Testis (tissue), 2 donors: ENCODE data around the gene GLYR1.

Experiments
- CTCF ChIP-seq, 3 experiments: fragments of 450-650 bp in 2 of 3; fragments of 200-600 bp in 1 of 3; sonication (generic) in 1 of 3; IDR thresholded peaks; one replicate each; pipeline ENCODE4 v1.5.1; 2016 to 2019; ENCODE audit warnings: antibody characterized with exemption in 3 of 3, mild to moderate bottlenecking in 2 of 3, moderate library complexity in 1 of 3
- POLR2A ChIP-seq: fragments of 450-650 bp; IDR thresholded peaks from one replicate; pipeline ENCODE4 v1.6.1; 2017; ENCODE audit warnings: antibody characterized with exemption, mild to moderate bottlenecking, moderate library complexity

DNA sequence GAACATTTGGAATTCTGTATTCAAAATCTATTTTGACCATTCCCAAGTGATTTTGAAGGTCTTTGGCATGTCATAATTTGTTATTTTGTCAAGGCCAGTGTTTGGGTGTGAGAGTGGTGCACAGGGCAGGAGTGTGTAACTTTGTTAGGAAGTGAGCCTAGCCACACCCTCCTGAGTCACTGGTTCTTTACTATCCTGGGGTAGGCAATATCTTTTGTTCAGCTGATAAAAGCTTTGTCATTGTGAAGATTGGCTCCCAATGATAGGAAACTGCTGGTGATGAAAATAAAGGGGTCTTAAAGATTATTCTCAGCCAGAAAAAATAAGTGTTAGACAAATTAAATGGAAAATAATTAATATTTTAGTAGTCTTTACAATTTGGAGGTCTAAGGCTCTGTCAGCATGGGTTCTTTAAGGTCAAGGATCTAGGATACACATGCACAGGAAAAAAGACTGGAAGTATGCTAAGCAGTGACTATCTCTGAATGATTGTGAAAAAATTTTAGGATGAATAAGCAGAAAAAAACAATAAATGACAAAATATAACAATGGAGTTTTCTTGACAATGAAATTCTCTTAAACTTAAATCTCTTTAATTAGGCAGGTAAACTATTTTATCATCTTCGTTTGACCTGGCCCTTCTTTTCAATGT is 5.3 kb upstream of the GLYR1 start:
- TF ChIP-seq CTCF (IDR thresholded peaks at IDR 0.05), result no peak
- no peak for TF ChIP-seq POLR2A
